Activated naive CD4-positive, alpha-beta T cell treated with anti-CD3 and anti-CD28 coated beads, Interleukin-2, amount 10 ng/mL, durations not matched to agents 5 hours and 36 hours (primary cell): ENCODE results near the gene ALDH16A1. TPM values are rescaled to one million over a fixed set of nuclear protein-coding genes. Genes with fewer than 3 reads are reported as not detected.
A peak's percentile ranks its signal among the peaks of the same experiment; 100 is the strongest.

Experiments used
- microRNA-seq: library from miRNA; unstranded; fragments of <30 nt; microRNA quantifications from one replicate; pipeline ENCODE4 v1.2.0, GENCODE V29; 2022; ENCODE audit warnings: borderline microRNAs expressed, borderline replicate concordance
- total RNA-seq, 2 experiments: library from RNA; stranded (reverse); gene quantifications; one replicate each; pipeline ENCODE4 v1.2.3, GENCODE V29; 2021

Gene ALDH16A1
- 10 to 100 TPM; 45.2 to 49.4 TPM for total RNA-seq

DNA sequence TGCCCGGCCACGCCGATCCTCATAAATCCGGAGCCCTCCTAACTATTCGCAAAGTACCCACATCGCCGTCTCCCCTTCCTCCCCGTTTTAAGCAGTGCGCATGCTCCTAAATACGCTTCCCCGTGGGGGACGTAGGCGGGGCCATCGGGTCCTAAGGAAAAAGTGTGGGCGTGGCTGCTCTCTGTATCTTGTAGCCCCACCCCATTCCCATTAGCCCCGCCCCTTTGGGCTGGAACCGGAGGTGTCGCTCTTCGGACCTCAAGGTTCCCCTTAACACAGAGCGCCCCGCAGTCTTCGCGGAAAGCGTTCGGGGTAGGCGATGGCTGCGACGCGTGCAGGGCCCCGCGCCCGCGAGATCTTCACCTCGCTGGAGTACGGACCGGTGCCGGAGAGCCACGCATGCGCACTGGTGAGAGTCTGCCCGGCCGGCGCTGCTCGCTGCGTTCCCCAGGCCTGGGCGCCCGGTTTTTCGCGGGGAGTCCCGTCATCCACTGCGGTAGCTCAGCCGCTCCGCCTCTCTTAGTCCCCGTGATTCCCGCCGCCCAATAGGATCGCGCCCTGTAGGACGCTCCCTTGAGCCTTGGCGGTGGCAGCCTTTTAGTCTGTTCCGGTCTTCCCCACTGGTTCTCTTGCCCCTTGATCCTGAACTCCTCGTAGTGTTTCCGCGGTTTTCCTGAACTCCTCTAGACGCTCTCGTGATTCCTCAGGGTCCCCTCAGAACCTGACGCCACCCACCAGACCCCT is at the start of gene ALDH16A1:
TSS of gene ALDH16A1 (plus strand) at position 213 of the 744 bp plus-strand sequence. CDS start at position 320, 107 bp downstream.

DNA sequence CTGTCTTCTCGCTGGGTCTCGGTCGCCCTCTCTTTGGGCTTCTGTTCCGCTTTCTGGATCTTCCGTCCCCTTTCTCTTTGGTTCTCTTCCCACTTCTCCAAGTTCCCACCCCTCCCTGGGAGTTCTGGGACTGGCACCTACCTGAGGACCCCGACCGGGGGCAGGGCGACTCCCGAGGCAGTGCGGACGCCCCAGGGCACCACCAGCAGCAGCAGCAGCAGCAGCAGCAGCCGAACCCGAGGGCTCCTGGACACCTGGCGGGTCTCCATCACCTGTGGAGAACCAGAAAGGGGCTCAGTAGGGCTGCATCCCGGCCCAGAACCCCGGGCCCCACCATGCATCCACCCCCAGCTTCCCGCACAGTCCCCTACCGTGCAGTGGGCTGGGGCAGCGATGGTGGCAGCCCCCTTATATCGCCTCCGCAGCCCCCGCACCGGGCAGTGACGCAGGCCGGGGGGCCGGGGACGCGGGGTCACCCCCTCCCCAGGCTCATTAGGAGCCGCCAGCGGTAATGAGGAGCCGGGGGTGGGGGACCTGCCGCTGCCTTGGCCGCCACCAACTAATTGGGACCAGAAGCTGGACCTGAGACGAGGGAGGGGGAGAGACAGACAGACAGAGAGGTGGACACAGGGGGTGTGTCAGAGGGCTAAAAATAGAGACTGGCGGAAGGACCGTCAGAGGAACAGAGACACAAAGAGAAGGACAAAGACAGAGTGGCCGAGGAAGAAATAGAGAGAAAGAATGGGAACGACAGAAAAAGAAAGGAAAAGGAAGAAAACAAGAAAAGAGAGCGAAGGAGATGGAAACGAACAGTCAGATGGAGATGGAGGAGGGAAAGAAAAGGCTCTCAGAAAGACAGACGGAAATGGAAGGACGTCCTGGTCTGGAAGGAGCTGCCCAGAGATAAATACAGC is 29.7 kb upstream of the ALDH16A1 start, which contains the start of gene PTH2:
TSS of gene PTH2 (minus strand) at position 371 of the 914 bp plus-strand sequence. CDS start at position 269, 102 bp downstream.

DNA sequence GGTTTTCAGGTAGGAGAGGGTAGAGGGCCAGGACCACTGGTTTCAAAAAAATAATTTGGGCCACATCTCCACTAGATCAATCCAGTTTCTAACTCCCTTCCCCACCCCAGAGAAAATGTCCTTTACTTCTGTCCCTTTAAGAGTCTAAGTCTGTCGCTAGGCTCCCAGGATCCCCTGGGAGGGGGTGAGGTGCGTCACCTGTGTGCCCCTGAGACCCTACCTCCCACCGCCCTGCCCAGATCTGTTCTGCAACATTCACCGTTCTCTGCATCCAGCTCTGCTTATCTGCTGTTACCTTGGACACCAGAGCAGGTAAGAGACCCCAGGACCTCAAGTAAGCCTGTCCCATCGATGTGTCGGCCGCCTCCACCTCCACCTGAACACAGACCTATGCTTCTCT is 27.8 kb upstream of the ALDH16A1 start, which contains the start of gene GFY:
TSS of gene GFY (plus strand) at position 211 of the 400 bp plus-strand sequence. CDS start 1,043 bp downstream, outside the sequence.

DNA sequence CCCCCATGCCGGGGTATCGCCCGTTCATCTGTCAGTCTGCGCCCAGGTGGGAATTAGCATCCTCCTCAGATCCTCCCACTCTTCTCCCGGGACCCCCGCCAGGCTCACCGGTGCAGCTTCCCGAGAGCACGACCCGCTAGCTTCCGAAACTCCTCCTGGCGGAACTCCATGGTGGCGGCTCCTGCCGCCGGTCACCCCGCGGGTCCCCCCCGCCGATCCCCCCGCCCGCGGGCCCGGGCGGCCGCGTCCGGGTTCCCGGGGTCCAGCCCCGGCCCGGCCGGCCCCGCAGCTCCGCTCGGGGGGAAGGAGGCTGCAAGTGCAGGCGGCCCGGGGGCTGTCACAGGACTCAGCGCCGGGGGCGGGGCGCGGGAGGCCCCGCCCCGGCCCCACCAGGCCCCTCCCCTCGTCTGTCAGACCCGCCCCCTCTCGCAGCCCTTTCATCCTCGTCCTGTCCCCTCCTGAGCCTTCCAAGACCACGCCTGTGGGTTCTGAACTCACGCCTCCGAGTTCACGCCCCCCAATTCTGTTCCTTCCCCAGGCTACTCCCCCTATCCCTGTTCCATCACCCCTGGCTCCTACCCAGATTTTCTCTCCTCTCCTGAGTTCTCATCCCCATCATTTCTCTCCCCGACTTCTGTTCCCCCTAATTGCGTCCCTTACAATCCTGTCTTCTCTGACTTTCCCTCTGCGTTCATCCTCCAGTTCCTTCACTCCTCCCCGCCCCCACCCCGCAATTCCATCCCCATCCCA is 11.6 kb upstream of the ALDH16A1 start, which contains the start of gene SLC17A7:
TSS of gene SLC17A7 (minus strand) at position 318 of the 750 bp plus-strand sequence. CDS start at position 170, 148 bp downstream.

DNA sequence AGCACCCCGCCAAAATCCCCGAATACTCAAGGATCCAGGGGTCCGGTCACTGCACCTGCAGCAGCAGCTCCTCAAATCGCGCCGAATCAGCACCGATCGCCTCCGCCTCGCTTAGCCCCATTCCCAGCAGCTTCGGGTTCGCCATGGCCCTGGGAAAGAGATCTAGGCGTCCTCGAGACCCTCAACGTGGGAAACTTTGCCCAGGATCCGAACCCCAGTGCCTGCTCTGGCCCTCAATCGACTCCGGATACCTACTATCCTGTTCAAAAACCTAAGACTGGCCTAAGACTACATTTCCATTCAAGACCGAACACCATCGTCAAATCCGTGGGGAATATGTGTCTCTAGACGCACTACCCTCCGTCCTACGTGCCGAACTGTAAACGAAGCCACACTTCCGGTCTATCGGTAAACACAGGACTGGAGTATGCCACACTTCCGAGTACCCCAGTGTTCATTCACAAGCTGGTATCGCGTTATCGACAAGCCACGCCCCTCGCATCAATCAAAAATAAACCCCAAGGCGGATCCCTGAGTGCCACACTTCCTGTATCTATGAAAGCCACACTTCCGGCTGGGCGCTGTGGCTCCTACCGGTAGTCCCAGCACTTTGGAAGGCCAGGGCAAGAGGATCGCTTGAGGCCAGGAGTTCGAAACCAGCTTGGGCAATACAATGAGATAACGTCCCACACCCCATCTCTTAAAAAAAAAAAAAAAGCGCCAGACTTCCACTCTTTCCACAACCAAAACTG is 1.4 kb upstream of the ALDH16A1 start, which contains the start of gene PIH1D1:
TSS of gene PIH1D1 (minus strand) at position 385 of the 752 bp plus-strand sequence. CDS start at position 145, 240 bp downstream.

DNA sequence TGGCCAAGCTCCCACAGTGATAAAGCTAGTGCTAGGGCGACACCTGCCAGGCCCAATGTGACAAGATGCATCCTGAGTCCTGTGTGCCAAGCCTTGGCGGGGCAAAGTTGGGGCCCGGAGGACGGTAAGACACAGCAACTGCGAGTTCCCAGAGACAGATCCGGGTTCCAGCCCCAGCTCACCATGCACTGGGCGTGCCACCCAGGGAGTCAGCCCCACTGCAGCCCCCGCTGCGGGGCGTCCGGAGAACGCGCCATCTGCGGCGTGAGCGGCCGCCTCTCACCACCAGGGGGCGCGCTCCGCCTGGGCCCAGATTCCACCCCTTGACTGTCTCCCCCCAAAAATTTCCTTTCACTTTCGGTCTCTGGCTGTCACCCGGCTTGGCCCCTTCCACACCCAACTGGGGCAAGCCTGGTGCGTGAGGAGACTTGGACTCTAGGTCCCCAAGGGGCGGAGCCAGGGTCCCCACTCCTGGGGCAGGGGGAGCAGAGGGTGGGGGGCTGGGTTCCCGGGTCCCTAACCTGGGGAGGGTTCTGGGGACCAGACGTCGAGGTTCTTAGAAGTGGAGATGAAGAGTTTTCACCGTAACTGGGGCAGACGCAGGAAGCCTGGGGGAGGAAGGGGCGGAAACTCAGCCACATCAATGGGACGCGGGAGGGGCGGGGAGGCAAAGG is 21.0 kb downstream of the ALDH16A1 start, which contains the start of gene FLT3LG:
TSS of gene FLT3LG (plus strand) at position 348 of the 674 bp plus-strand sequence. CDS start 425 bp downstream, outside the sequence.

DNA sequence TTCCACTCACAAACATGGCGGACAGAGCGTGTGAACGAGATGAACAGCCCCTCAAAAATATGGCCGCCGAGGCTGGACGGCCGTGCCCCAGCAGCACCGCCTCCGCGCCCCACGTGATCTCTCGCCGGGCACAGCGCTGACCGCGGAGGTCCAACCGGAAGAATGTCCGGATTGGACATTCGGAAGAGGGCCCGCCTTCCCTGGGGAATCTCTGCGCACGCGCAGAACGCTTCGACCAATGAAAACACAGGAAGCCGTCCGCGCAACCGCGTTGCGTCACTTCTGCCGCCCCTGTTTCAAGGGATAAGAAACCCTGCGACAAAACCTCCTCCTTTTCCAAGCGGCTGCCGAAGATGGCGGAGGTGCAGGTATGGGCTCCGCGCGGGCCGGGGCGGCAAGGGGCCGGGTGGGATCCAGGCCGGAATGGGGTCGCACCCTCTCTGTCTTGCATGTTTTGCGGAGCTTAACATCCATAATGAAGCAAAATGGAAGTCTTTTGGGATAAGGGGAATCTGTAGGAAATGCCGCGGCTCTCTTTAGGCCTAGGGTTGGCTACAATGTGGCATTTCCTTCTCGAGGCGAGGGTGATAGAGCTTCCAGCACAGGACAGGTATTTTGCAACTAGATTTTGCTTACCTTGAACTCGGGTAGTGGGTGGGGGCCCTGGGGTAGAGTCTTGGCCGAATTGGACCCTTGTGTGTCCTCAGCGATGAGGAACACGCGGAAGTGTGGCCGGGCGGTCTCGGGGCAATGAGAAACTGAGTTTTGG is 34.4 kb downstream of the ALDH16A1 start, which contains the start of gene RPL13A:
TSS of gene RPL13A (plus strand) at position 332 of the 769 bp plus-strand sequence. CDS start at position 354, 22 bp downstream.

Small RNAs within 50 kb of the gene (microRNA-seq; reads per million reads assigned to microRNA genes)
- gene MIR150 = 5,606 reads per million, percentile 94 among the genes with 10 or more reads in this experiment

Other genes with a start within 250 kb of the ALDH16A1 start
- 1 to 10 TPM; 5.3 to 5.4 TPM for gene SLC6A16, start 128.0 kb upstream of the ALDH16A1 start, total RNA-seq
- 100 to 1,000 TPM; 317 to 318 TPM for gene CD37, start 117.8 kb upstream of the ALDH16A1 start, total RNA-seq
- not detected for gene TEAD2, start 90.8 kb upstream of the ALDH16A1 start, total RNA-seq
- gene DKKL1, start 89.3 kb upstream of the ALDH16A1 start, total RNA-seq = not detected
- under 1 TPM; 0.33 to 0.46 TPM for gene KASH5, start 65.0 kb upstream of the ALDH16A1 start, total RNA-seq
- 1 to 10 TPM; 1.4 to 1.5 TPM for gene PTH2, start 29.8 kb upstream of the ALDH16A1 start, total RNA-seq
- not detected for gene GFY, start 27.8 kb upstream of the ALDH16A1 start, total RNA-seq
- under 1 TPM; 0.19 to 0.23 TPM for gene SLC17A7, start 11.7 kb upstream of the ALDH16A1 start, total RNA-seq
- 100 to 1,000 TPM; 175 to 179 TPM for gene PIH1D1, start 1.4 kb upstream of the ALDH16A1 start, total RNA-seq
- 100 to 1,000 TPM; 398 to 423 TPM for gene FLT3LG, start 21.0 kb downstream of the ALDH16A1 start, total RNA-seq
- 1,000 to 10,000 TPM; 3,272 to 3,289 TPM for gene RPL13A, start 34.4 kb downstream of the ALDH16A1 start, total RNA-seq
- 1,000 to 10,000 TPM; 3,280 to 3,427 TPM for gene RPS11, start 43.2 kb downstream of the ALDH16A1 start, total RNA-seq
- 10 to 100 TPM; 28.0 to 34.5 TPM for gene FCGRT, start 59.4 kb downstream of the ALDH16A1 start, total RNA-seq
- 1 to 10 TPM; 1.8 to 2.6 TPM for gene RCN3, start 74.8 kb downstream of the ALDH16A1 start, total RNA-seq
- 100 to 1,000 TPM; 408 to 414 TPM for gene NOSIP, start 127.3 kb downstream of the ALDH16A1 start, total RNA-seq
- 1 to 10 TPM; 1.8 to 2.2 TPM for gene PRRG2, start 128.1 kb downstream of the ALDH16A1 start, total RNA-seq
- gene PRR12, start 138.0 kb downstream of the ALDH16A1 start, total RNA-seq = 10 to 100 TPM; 39.3 to 40.8 TPM
- gene RRAS, start 186.9 kb downstream of the ALDH16A1 start, total RNA-seq = 10 to 100 TPM; 13.7 to 13.8 TPM
- gene SCAF1, start 189.0 kb downstream of the ALDH16A1 start, total RNA-seq = 10 to 100 TPM; 53.6 to 55.0 TPM
- 100 to 1,000 TPM; 148 to 156 TPM for gene IRF3, start 212.6 kb downstream of the ALDH16A1 start, total RNA-seq
- 10 to 100 TPM; 47.4 to 50.9 TPM for gene BCL2L12, start 212.7 kb downstream of the ALDH16A1 start, total RNA-seq
- gene PRMT1, start 224.0 kb downstream of the ALDH16A1 start, total RNA-seq = 100 to 1,000 TPM; 115 to 116 TPM
- gene ADM5, start 236.4 kb downstream of the ALDH16A1 start, total RNA-seq = 1 to 10 TPM; 4.8 to 5.3 TPM
- 1 to 10 TPM; 1.3 to 1.6 TPM for gene CPT1C, start 237.9 kb downstream of the ALDH16A1 start, total RNA-seq